Common myeloid progenitor, CD34-positive (primary cell): ENCODE measurements around the gene GLI3.

Experiments
- CTCF ChIA-PET: fragments of 350-600 bp; sonication (Branson Sonifier 250); formaldehyde crosslinking; loops from one replicate; lab custom pipeline; 2021; ENCODE audit warnings: antibody characterized with exemption; lab: Charles Lee
- POLR2A ChIA-PET: fragments of 350-600 bp; sonication (Branson Sonifier 250); formaldehyde crosslinking; loops from one replicate; lab custom pipeline; 2021; ENCODE audit warnings: antibody characterized with exemption; lab: Charles Lee
- DNase-seq, 3 donors: peaks; one replicate each; pipeline versions ENCODE4 v3.0.0 to v3.0.0-alpha.2; 2013
- H3K27ac ChIP-seq, 2 experiments: 1 replicate in 1 of 2; 2 replicates in 1 of 2; pipeline ENCODE4 v1.7.0; 2013; ENCODE audit warnings: inconsistent platforms in 2 of 2, low read length in 2 of 2, mild to moderate bottlenecking in 2 of 2, low read depth in 1 of 2, moderate library complexity in 1 of 2; ENCODE audit not compliant: severe bottlenecking in 2 of 2, insufficient read depth in 1 of 2, poor library complexity in 1 of 2
- H3K27me3 ChIP-seq, 5 experiments: replicated peaks in 2 of 5; 1 replicate in 3 of 5; 2 replicates in 2 of 5; pipeline versions ENCODE4 v1.6.1 to v1.7.0; 2013; ENCODE audit warnings: low read length in 4 of 5, mild to moderate bottlenecking in 2 of 5, moderate library complexity in 2 of 5, inconsistent platforms in 1 of 5; ENCODE audit not compliant: insufficient read depth in 5 of 5, control insufficient read depth in 4 of 5
- H3K36me3 ChIP-seq, 4 experiments: 1 replicate in 2 of 4; 2 replicates in 2 of 4; pipeline versions ENCODE4 v1.6.1 to v1.7.0; 2013; ENCODE audit warnings: low read length in 3 of 4, control low read depth in 1 of 4, mild to moderate bottlenecking in 1 of 4; ENCODE audit not compliant: control insufficient read depth in 4 of 4, insufficient read depth in 4 of 4
- H3K4me1 ChIP-seq, 4 experiments: 1 replicate in 3 of 4; 2 replicates in 1 of 4; pipeline versions ENCODE4 v1.6.1 to v1.7.1; 2013; ENCODE audit warnings: low read length in 3 of 4, mild to moderate bottlenecking in 3 of 4, control low read depth in 1 of 4, inconsistent platforms in 1 of 4, moderate library complexity in 1 of 4; ENCODE audit not compliant: control insufficient read depth in 4 of 4, insufficient read depth in 4 of 4; ENCODE audit errors: control extremely low read depth in 1 of 4
- H3K4me3 ChIP-seq, 7 experiments: 1 replicate in 4 of 7; 2 replicates in 3 of 7; pipeline versions ENCODE4 v1.5.1 to v1.7.0; 2013; ENCODE audit warnings: mild to moderate bottlenecking in 7 of 7, low read length in 6 of 7, moderate library complexity in 6 of 7, inconsistent platforms in 2 of 7, low read depth in 2 of 7, control low read depth in 1 of 7; ENCODE audit not compliant: insufficient read depth in 4 of 7, control insufficient read depth in 1 of 7; ENCODE audit errors: extremely low read depth in 1 of 7
- H3K9me3 ChIP-seq, 5 experiments: 1 replicate in 4 of 5; 2 replicates in 1 of 5; pipeline versions ENCODE4 v1.6.1 to v1.7.1; 2013; ENCODE audit warnings: low read length in 4 of 5, mild to moderate bottlenecking in 2 of 5, inconsistent platforms in 1 of 5, low read depth in 1 of 5, moderate library complexity in 1 of 5; ENCODE audit not compliant: control insufficient read depth in 4 of 5, insufficient read depth in 2 of 5; ENCODE audit errors: control extremely low read depth in 1 of 5
- WGBS: methylation state at CpG from one replicate; pipeline ENCODE4 v1.1.5; 2013; ENCODE audit not compliant: insufficient coverage; 5-methylcytosine and 5-hydroxymethylcytosine counted together

The GLI3 gene

DNA sequence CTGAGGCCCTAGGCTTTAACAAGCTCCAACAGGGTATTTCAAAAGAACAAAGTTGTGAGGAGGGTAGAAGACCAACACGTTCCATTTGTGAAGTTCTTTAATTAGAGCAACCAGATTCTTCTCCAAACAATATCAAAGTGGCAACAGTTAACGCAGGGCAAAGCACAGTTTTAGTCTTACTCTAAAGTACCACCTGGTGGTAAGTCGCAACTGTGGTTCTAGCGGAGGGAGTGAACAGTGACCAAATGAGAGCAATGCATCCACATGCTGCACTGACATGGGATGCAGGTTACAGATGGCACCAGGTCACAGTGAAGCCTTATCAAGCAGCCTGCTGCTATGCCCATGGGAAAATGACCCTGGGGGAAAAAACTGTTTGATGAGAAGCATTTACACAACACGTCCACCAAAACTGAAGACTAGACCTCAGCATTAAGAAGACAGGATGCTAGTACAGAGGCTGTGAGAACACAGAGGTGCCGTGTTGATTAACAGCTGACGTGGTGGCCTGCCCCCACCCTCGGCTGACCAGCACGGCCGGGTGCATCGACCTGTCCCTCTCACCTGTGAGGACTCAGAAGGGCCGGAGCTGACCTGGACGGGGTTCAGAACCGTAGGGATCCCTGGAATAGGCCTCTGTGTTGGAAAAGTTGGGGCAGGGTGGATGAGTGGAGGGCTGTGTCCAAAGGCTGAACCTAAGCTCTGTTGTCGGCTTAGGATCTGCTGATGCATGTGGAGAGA is 211.2 kb downstream of the GLI3 start:
- H3K4me1 ChIP-seq = no peaks in the 10 kb centered on the region
- WGBS = 97% methylated on average over 15 of the region's 15 CpGs
- DNase-seq = peak in 1 of 3 donors; percentile 4
- H3K27me3 ChIP-seq = peaks cover 0 to 7% (median 5%) of the 10 kb centered on the region in 5 experiments
- ChIA-PET POLR2A (no interaction called here), CTCF (interaction anchor here (1.3 kb wide), 1 partner anchor 48 kb away, joined by 5 read pairs; no protein-coding TSS in a partner anchor)
- H3K36me3 ChIP-seq = no peaks in the 10 kb centered on the region
- H3K9me3 ChIP-seq = no peaks in the 10 kb centered on the region
- H3K27ac ChIP-seq = no peak overlapping the region
- no peak overlapping the region for H3K4me3 ChIP-seq

DNA sequence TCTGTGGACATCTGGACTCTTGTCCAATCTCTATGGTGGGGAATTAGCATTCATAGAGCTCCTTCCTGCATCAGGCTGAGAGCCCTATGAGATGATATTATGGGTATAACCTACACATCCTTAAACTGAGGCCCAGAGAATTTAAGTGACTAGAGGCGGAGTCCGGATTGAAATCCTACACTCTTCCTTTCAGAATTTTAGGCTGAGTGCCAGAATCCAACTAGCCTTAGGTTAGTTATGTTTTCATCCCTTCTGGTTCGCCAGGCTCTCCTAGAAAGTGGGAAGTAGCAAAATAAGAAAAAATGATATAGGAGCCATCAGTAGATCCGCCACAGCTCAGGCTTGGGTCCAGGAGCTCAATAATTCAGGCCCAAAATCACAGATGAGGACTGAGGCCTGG is 212.5 kb downstream of the GLI3 start:
- Histone ChIP-seq H3K4me3 (no peak overlapping the region), H3K4me1 (no peaks in the 10 kb centered on the region), H3K27me3 (peaks cover 0 to 12% (median 5%) of the 10 kb centered on the region in 5 experiments), H3K27ac (no peak overlapping the region), H3K36me3 (no peaks in the 10 kb centered on the region), H3K9me3 (no peaks in the 10 kb centered on the region)
- ChIA-PET POLR2A (no interaction called here), CTCF (interaction anchor here (1.2 to 1.3 kb wide), 2 partner anchors 11 to 47 kb away, joined by 3 to 5 read pairs; no protein-coding TSS in a partner anchor)
- WGBS = 100% methylated on average over 3 of the region's 4 CpGs
- DNase-seq = no peak

DNA sequence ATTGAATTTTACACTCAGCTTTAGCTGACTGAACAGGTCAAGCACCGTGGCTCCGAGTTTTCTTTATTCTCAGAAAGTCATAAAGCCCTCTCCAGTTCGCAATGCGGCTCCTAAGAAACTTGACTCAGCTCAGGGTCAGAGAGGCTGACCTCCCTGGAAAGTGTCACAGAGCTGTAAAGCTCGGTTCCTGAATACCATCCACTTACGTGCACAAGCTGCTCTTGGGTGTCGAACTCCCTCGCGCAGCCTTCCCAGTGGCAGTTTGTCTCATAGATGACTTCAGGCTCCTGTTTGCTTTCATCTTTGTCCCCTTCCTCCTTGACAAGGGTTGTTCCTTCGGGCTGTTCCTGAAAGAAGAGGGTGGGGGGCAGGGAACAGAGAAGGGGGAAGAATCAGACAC is 213.7 kb downstream of the GLI3 start:
- 87% methylated on average over 9 of the region's 10 CpGs for WGBS
- Histone ChIP-seq H3K4me1 (no peaks in the 10 kb centered on the region), H3K4me3 (no peak overlapping the region), H3K27ac (no peak overlapping the region), H3K27me3 (peaks cover 0 to 19% (median 5%) of the 10 kb centered on the region in 5 experiments), H3K9me3 (no peaks in the 10 kb centered on the region), H3K36me3 (no peaks in the 10 kb centered on the region)
- ChIA-PET POLR2A (no interaction called here), CTCF (no interaction called here)
- no peak for DNase-seq

DNA sequence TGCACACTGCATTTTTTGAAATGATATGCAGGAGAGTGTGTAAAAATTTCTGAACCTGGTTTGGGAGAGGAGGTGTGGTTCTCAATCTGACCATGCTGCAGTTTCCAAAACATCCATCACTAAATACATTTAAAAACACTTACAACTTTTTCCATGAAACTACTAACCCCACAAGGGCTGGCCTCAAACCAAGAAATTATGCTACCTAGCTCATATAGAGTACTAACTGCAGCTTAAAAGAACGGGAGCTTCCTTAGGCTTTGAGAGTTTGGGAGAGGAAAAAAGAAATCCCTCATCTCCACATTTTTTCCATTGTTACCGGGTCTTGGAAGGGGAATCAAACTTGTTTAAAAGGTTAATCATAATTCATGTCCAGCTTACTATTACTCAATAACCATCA is 214.2 kb downstream of the GLI3 start:
- POLR2A ChIA-PET = interaction anchor here (0.7 kb wide), 1 partner anchor 16 kb away, joined by 3 read pairs; no protein-coding TSS in a partner anchor
- Histone ChIP-seq H3K4me3 (no peak overlapping the region), H3K27ac (no peak overlapping the region), H3K27me3 (peaks cover 0 to 22% (median 5%) of the 10 kb centered on the region in 5 experiments), H3K36me3 (no peaks in the 10 kb centered on the region), H3K4me1 (peaks cover 0 to under 1% (median under 1%) of the 10 kb centered on the region in 4 experiments), H3K9me3 (no peaks in the 10 kb centered on the region)
- CTCF ChIA-PET = no interaction called here
- no peak for DNase-seq
- no CpG with 5 or more reads among the region's 2 CpGs for WGBS

DNA sequence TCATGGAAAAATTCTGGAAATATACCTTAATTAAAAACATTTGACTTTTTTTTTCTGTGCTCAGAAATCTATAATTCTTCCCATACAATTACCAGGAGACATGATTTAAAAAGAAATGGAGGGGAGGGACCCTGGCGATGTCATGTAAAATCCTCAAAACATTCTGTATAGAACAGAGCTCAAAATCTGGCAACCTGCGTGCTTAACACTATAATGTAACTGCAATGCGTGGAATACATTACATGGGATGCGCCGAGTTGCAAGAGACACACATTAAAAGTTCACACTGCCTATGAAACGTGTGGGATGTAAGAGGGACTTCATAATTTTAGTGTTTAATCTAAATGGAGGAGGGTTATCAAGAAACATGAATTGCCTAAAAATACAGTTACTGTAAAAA is 215.0 kb downstream of the GLI3 start:
- Histone ChIP-seq H3K4me3 (no peak overlapping the region), H3K27me3 (peaks cover 0 to 24% (median 5%) of the 10 kb centered on the region in 5 experiments), H3K9me3 (no peaks in the 10 kb centered on the region), H3K36me3 (no peaks in the 10 kb centered on the region), H3K4me1 (peaks cover 0 to 6% (median 4%) of the 10 kb centered on the region in 4 experiments), H3K27ac (no peak overlapping the region)
- WGBS = 83% methylated on average over 1 of the region's 6 CpGs
- no peak for DNase-seq
- ChIA-PET CTCF (no interaction called here), POLR2A (no interaction called here)

DNA sequence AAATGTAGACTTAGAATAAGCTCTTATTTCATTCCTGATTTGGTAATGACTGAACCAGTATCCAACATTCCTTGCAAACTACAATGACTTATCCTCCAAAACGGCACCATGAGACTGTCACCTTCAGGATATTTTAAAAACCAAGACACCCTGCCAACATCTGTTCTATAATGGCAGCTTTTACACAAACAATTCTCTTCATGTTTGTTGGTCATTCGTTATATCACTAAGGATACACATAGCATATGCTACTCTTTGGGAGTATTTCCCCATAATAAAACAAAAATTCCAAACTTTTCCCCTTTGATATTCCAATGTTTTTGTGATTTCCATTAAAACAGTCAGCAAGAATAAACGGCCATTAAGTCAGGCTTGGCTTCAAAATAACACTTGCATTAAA is 215.4 kb downstream of the GLI3 start:
- CTCF ChIA-PET = no interaction called here
- POLR2A ChIA-PET = no interaction called here
- no peak overlapping the region for H3K4me3 ChIP-seq
- H3K4me1 ChIP-seq = peaks cover 0 to 6% (median 4%) of the 10 kb centered on the region in 4 experiments
- no peaks in the 10 kb centered on the region for H3K36me3 ChIP-seq
- no peak for DNase-seq
- H3K9me3 ChIP-seq = no peaks in the 10 kb centered on the region
- H3K27ac ChIP-seq = no peak overlapping the region
- 100% methylated on average over 1 of the region's 3 CpGs for WGBS
- H3K27me3 ChIP-seq = peaks cover 0 to 24% (median 5%) of the 10 kb centered on the region in 5 experiments

DNA sequence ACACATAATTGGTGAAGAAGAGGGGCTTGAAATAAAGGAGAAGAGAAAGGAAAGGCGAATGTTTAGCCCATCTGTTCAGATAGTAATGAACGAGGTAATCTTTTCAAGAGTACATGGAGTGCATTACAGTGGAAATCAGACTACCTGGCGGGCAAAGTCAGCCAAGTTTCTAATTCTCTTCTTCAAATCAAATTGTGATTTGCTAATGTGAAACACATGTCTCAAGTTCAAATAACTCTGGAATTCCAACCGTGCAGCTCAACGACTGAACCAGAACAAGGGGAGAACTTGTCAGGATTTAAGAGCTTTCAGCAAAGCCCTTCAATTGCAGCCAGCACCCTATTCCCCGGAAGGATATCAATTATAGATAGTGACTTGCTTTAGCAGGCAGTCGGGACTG is 216.9 kb downstream of the GLI3 start:
- Histone ChIP-seq H3K4me1 (peaks cover 0 to 6% (median 4%) of the 10 kb centered on the region in 4 experiments), H3K9me3 (no peaks in the 10 kb centered on the region), H3K36me3 (no peaks in the 10 kb centered on the region), H3K27ac (no peak overlapping the region), H3K4me3 (no peak overlapping the region), H3K27me3 (peaks cover 0 to 21% (median 2%) of the 10 kb centered on the region in 5 experiments)
- POLR2A ChIA-PET = no interaction called here
- 94% methylated on average over 4 of the region's 7 CpGs for WGBS
- CTCF ChIA-PET = interaction anchor here (0.6 to 1.1 kb wide), 2 partner anchors 41 to 166 kb away, joined by 3 to 4 read pairs; no protein-coding TSS in a partner anchor
- DNase-seq = no peak
